Gastrocnemius medialis (tissue), 4 donors: Measurements from ENCODE around the gene ATAD3C. TPM values are rescaled to one million over a fixed set of nuclear protein-coding genes. Genes with fewer than 3 reads are reported as not detected.
"Not testable (repeated sequence)": the region's sequence is repeated elsewhere in the genome, so short reads cannot be mapped to it uniquely, and the experiment has no call there.

Source experiments
- ATAC-seq, 2 donors: fragments of 150-250 bp; one replicate each; pipeline ENCODE4 v1.9.1; 2016
- DNase-seq, 2 donors: peaks; one replicate each; pipeline ENCODE4 v3.0.0-alpha.2; 2019
- H3K27ac ChIP-seq, 4 donors: fragments of 200-600 bp; sonication (generic); 1 replicate in 1 of 4; 2 replicates in 3 of 4; pipeline ENCODE4 v1.5.1; 2016 to 2018; ENCODE audit warnings: mild to moderate bottlenecking in 2 of 4, moderate library complexity in 1 of 4
- H3K27me3 ChIP-seq, 3 donors: fragments of 200-600 bp; sonication (generic) in 2 of 3; 1 replicate in 1 of 3; 2 replicates in 2 of 3; pipeline versions ENCODE4 v1.5.1 to v1.6.0; 2016 to 2019; ENCODE audit warnings: mild to moderate bottlenecking in 1 of 3, moderate library complexity in 1 of 3
- H3K36me3 ChIP-seq, 2 donors: fragments of 200-600 bp; sonication (generic) in 1 of 2; one replicate each; pipeline ENCODE4 v1.5.1; 2017 to 2018
- H3K4me1 ChIP-seq, 2 donors: fragments of 200-600 bp; sonication (generic) in 1 of 2; one replicate each; pipeline ENCODE4 v1.5.1; 2016 to 2017; ENCODE audit warnings: mild to moderate bottlenecking in 2 of 2
- H3K4me3 ChIP-seq, 4 donors: fragments of 200-600 bp; sonication (generic) in 3 of 4; 1 replicate in 1 of 4; 2 replicates in 3 of 4; pipeline ENCODE4 v1.5.1; 2016 to 2019; ENCODE audit warnings: mild to moderate bottlenecking in 2 of 4
- H3K9me3 ChIP-seq, 3 donors: fragments of 200-600 bp; sonication (generic) in 2 of 3; 1 replicate in 1 of 3; 2 replicates in 2 of 3; pipeline ENCODE4 v1.5.1; 2016 to 2019
- POLR2A ChIP-seq, 2 donors: fragments of 450-650 bp; IDR thresholded peaks; one replicate each; pipeline ENCODE4 v1.6.1; 2017; ENCODE audit warnings: antibody characterized with exemption in 2 of 2, mild to moderate bottlenecking in 2 of 2, moderate library complexity in 2 of 2
- in situ Hi-C, 4 donors: fragments of 200-750 bp; cut with MboI; loops; one replicate each; pipeline versions ENCODE4 v1.15.0 to v1.8.0; 2017; ENCODE audit warnings: low sequenced_read_pairs in 4 of 4
- intact Hi-C: fragments of 100-400 bp; cut with DNase I; formaldehyde crosslinking; loops from one replicate; pipeline ENCODE4 v1.15.1; 2023; ENCODE audit warnings: low total_unique reads
- total RNA-seq, 4 donors: library from RNA; depleted of rRNA; stranded (reverse); fragments of >200 nt; gene quantifications; one replicate each; pipeline versions ENCODE4 v1.1.0 to v1.2.3, GENCODE V29; 2016
- TF ChIP-seq, protein P1 (sequence below), 5 experiments: fragments of 450-650 bp in 3 of 5; fragments of 200-600 bp in 2 of 5; sonication (generic) in 2 of 5; IDR thresholded peaks in 4 of 5; conservative IDR thresholded peaks in 1 of 5; 1 replicate in 4 of 5; 2 replicates in 1 of 5; pipeline ENCODE4 v1.5.1; 2016 to 2019; ENCODE audit warnings: antibody characterized with exemption in 5 of 5, mild to moderate bottlenecking in 3 of 5, moderate library complexity in 3 of 5

The ATAD3C gene
- total RNA-seq, 4 donors from 2014 or later, result 0.07 TPM; not detected in 3

DNA sequence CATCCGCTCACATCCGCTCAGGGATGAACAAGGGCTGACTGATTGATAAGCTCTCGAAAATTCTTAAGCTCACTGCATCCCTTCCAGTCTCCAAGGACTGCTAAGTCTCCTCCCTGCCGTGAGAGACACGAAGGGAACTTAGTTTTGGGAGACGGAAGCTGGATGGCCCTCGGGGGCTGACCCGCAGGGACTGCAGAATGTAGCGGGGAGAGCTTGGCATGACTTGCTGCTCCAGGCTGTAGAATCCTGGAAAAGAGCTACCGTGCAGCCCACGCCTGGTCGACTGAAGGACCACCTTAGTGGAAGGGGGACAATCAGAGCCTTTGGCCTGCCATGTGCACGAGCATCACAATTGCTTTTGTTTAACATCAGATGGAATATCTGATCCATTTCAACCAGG, 33.7 kb upstream of the ATAD3C start:
- Histone ChIP-seq H3K4me3 (no peak overlapping the region), H3K4me1 (peaks cover 0 to 3% of the 10 kb centered on the region in 2 donors), H3K36me3 (no peaks in the 10 kb centered on the region), H3K27ac (no peak overlapping the region), H3K9me3 (no peaks in the 10 kb centered on the region), H3K27me3 (no peaks in the 10 kb centered on the region)
- ATAC-seq (no peak), DNase-seq (no peak)
- intact Hi-C loops, result no loop called here
- in situ Hi-C loops, result no loop called here
- TF ChIP-seq POLR2A (IDR thresholded peaks at IDR 0.05), result no peak
- TF ChIP-seq, protein P1, sequence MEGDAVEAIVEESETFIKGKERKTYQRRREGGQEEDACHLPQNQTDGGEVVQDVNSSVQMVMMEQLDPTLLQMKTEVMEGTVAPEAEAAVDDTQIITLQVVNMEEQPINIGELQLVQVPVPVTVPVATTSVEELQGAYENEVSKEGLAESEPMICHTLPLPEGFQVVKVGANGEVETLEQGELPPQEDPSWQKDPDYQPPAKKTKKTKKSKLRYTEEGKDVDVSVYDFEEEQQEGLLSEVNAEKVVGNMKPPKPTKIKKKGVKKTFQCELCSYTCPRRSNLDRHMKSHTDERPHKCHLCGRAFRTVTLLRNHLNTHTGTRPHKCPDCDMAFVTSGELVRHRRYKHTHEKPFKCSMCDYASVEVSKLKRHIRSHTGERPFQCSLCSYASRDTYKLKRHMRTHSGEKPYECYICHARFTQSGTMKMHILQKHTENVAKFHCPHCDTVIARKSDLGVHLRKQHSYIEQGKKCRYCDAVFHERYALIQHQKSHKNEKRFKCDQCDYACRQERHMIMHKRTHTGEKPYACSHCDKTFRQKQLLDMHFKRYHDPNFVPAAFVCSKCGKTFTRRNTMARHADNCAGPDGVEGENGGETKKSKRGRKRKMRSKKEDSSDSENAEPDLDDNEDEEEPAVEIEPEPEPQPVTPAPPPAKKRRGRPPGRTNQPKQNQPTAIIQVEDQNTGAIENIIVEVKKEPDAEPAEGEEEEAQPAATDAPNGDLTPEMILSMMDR (IDR thresholded peaks at IDR 0.05 in 4 of 5, conservative IDR thresholded peaks at IDR 0.05 in 1 of 5), result no peak

DNA sequence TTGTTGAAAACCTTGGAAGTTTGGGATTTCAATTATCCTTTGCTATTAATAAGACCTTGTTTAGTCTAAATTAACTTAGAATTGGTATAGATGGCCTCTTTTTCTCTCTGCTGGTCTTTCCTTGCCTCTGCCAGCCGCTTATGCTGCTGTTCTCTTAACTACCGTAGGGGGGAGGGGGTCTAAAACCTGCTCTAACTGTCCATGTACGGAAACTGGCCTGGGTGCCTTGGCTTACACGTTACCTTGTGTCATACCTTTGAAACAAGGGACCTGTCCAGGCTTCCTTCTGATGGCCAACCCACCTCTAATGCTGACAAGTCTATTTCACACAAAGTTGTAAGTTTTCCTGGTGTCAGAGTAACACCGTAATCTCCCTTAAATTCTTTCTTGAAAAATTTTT, 32.1 kb upstream of the ATAD3C start:
- H3K4me3 ChIP-seq, H3K9me3 ChIP-seq, DNase-seq, in situ Hi-C loops, ATAC-seq, H3K27ac ChIP-seq, H3K4me1 ChIP-seq, H3K36me3 ChIP-seq, H3K27me3 ChIP-seq, intact Hi-C loops: not testable (repeated sequence)

DNA sequence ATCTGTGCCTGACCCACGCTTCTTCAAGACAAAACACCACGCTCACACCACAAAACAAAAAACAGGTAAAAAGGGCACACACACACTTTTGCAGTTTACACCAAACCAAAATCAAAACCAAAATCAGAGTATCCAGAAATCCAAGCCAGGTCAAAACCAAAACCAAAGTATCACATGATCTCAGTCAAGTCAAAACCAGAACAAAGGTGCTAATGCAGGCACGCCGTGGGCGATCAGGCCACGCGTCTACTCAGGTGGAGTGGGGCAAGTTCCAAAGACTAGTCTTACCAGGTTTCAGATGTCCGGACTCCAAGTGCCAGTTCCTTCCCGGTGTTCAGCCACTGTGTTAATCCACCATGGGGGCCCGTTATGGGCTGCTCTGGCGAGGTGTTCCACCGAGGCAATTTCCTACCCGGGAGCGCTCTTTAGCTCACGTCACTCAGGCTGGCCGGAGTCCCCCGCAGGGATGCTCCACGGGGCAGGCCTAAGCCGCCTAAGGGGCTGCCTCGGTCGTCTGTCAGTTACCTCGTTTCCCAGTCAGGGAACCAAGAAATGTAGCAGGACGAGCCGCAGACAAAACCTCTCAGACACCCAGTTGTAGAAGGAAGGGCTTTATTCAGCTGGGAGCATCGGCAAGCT, 31.5 kb upstream of the ATAD3C start:
- H3K4me1 ChIP-seq, in situ Hi-C loops, H3K27ac ChIP-seq, ATAC-seq, H3K36me3 ChIP-seq, DNase-seq, H3K27me3 ChIP-seq, intact Hi-C loops, H3K4me3 ChIP-seq, H3K9me3 ChIP-seq: not testable (repeated sequence)

DNA sequence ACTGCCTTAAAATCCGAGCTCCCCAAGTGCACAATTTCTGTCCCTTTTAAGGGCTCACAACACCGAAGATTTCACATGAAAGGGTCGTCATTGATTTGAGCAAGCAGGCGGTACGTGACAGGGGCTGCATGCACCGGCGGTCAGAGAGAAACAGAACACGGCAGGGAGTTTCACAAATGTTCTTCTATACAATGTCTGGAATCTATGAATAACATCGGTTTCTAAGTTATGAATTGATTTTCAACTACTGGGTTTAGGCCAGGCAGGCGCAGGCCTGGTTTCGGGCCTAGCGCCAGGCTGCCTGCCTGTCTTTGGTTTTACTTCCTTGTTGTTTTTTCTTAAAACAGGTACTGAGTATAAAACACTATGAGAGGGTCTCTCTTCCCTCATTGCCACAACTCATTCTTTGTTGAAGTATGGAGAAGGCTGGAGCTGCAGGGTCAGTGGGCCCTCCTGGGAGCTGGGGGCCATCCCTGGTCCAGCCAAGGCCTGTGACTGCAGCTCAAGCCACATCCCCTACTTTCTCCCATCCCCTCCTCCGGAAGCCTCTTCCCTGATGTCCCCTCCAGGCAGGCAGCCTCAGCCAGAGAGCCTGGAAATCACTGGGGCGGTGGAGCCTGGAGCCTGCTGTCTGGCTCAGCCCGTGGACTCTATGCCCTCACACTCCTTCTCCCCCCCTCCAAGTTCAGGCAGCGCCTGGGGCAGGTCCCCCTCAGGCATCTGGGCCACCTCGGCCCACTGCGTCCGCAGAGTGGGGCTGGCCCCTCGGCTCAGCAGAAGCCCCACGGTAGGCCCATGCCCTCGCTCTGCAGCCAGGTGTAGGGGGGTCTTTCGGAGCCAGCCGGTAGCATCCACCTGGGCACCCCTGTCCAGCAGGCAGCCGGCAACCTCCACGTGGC, 30.8 kb upstream of the ATAD3C start:
- no peak overlapping the region for H3K27ac ChIP-seq
- intact Hi-C loops (no loop called here), in situ Hi-C loops (no loop called here)
- H3K36me3 ChIP-seq, result no peaks in the 10 kb centered on the region
- H3K27me3 ChIP-seq, result no peaks in the 10 kb centered on the region
- no peaks in the 10 kb centered on the region for H3K9me3 ChIP-seq
- peaks cover 0 to 3% of the 10 kb centered on the region in 2 donors for H3K4me1 ChIP-seq
- DNase-seq (no peak), ATAC-seq (no peak)
- H3K4me3 ChIP-seq, result no peak overlapping the region
- TF ChIP-seq POLR2A (IDR thresholded peaks at IDR 0.05), result no peak
- TF ChIP-seq, protein P1 (IDR thresholded peaks at IDR 0.05 in 4 of 5, conservative IDR thresholded peaks at IDR 0.05 in 1 of 5), result no peak

DNA sequence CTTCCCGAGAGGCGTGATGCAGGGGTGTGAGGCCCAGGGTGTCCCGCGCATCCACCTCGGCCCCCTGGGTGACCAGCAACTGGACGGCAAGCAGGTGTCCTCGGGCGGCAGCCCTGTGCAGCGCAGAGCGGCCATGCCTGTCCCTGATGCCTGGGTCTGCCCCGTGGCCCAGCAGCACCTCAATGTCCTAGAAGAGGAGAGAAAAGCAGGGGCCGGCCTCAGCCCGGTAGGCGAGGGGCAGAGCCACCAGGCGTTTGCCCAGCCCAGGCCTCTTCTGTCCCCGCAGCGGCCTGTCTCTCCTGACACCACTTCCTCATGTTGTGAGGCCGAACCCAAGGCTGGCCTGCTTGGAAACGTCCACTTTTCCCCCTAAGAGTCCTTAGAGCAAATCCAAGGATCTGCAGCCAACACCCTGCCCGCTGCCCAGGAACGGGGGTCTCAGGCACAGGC, 30.1 kb upstream of the ATAD3C start:
- ATAC-seq, result no peak
- Histone ChIP-seq H3K36me3 (no peaks in the 10 kb centered on the region), H3K9me3 (no peaks in the 10 kb centered on the region), H3K4me3 (peak overlapping the region; percentile 36 to 47 (median 45)), H3K4me1 (peaks cover 0 to 3% of the 10 kb centered on the region in 2 donors), H3K27ac (peak overlapping the region in 3 of 4 donors; percentile 40 to 54 (median 50)), H3K27me3 (no peaks in the 10 kb centered on the region)
- no peak for DNase-seq
- intact Hi-C loops (no loop called here), in situ Hi-C loops (no loop called here)
- no peak for TF ChIP-seq POLR2A (IDR thresholded peaks at IDR 0.05)
- TF ChIP-seq, protein P1 (IDR thresholded peaks at IDR 0.05 in 4 of 5, conservative IDR thresholded peaks at IDR 0.05 in 1 of 5), result no peak
